H9 (cell line): Measurements from ENCODE around the gene HSDL2. TPM values are rescaled to one million over a fixed set of nuclear protein-coding genes. Genes with fewer than 3 reads are reported as not detected.

Experiments used
- DNase-seq: peaks from one replicate; pipeline ENCODE4 v3.0.0-alpha.2; 2017
- H2AFZ ChIP-seq: one replicate; pipeline ENCODE4 v1.6.1; 2013; ENCODE audit warnings: mild to moderate bottlenecking, low read length, control low read depth, moderate library complexity
- H2AK5ac ChIP-seq: 2 replicates; pipeline ENCODE4 v1.6.1; 2013; ENCODE audit warnings: low read length, control low read depth, mixed read lengths; ENCODE audit not compliant: insufficient read length
- H2BK120ac ChIP-seq: one replicate; pipeline ENCODE4 v1.6.1; 2013; ENCODE audit warnings: low read depth, mild to moderate bottlenecking, low read length, control low read depth, inconsistent platforms; ENCODE audit not compliant: poor library complexity, severe bottlenecking
- H2BK12ac ChIP-seq: 2 replicates; pipeline ENCODE4 v1.6.1; 2013; ENCODE audit warnings: low read length, control low read depth, mixed read lengths, low read depth; ENCODE audit not compliant: insufficient read length
- H2BK15ac ChIP-seq: 2 replicates; pipeline ENCODE4 v1.6.1; 2013; ENCODE audit warnings: low read depth, low read length, control low read depth
- H2BK20ac ChIP-seq: one replicate; pipeline ENCODE4 v1.6.1; 2013; ENCODE audit warnings: low read depth, mild to moderate bottlenecking, low read length, control low read depth, inconsistent platforms; ENCODE audit not compliant: poor library complexity, severe bottlenecking
- H2BK5ac ChIP-seq: 2 replicates; pipeline ENCODE4 v1.6.1; 2013; ENCODE audit warnings: low read length, control low read depth, mixed read lengths; ENCODE audit not compliant: insufficient read length
- H3K14ac ChIP-seq: 2 replicates; pipeline ENCODE4 v1.6.1; 2013; ENCODE audit warnings: low read length, control low read depth; ENCODE audit not compliant: insufficient read depth
- H3K18ac ChIP-seq: 2 replicates; pipeline ENCODE4 v1.6.1; 2013; ENCODE audit warnings: low read depth, mild to moderate bottlenecking, mixed read lengths, low read length, control low read depth; ENCODE audit not compliant: insufficient read length
- H3K23ac ChIP-seq: 2 replicates; pipeline ENCODE4 v1.6.1; 2013; ENCODE audit warnings: low read length, control low read depth, mixed read lengths, low read depth; ENCODE audit not compliant: insufficient read length
- H3K23me2 ChIP-seq: 2 replicates; pipeline ENCODE4 v1.6.1; 2013; ENCODE audit warnings: low read depth, mild to moderate bottlenecking, mixed read lengths, low read length, control low read depth; ENCODE audit not compliant: insufficient read length, poor library complexity, severe bottlenecking
- H3K27ac ChIP-seq: 2 replicates; pipeline ENCODE4 v1.5.1; 2013; ENCODE audit warnings: low read length, control low read depth, mixed read lengths, low read depth; ENCODE audit not compliant: insufficient read length
- H3K27me3 ChIP-seq: 2 replicates; pipeline ENCODE4 v1.6.1; 2013; ENCODE audit warnings: low read length, control low read depth, inconsistent platforms; ENCODE audit not compliant: insufficient read depth
- H3K4ac ChIP-seq: 2 replicates; pipeline ENCODE4 v1.6.1; 2013; ENCODE audit warnings: low read depth, mild to moderate bottlenecking, control low read depth, inconsistent platforms, low read length, moderate library complexity
- H3K4me1 ChIP-seq: 2 replicates; pipeline ENCODE4 v1.6.1; 2013; ENCODE audit warnings: low read length, control low read depth, inconsistent platforms; ENCODE audit not compliant: insufficient read depth
- H3K4me2 ChIP-seq: 2 replicates; pipeline ENCODE4 v1.6.1; 2013; ENCODE audit warnings: low read length, control low read depth, mixed read lengths; ENCODE audit not compliant: insufficient read length, insufficient read depth
- H3K56ac ChIP-seq: 2 replicates; pipeline ENCODE4 v1.6.1; 2013; ENCODE audit warnings: low read depth, mild to moderate bottlenecking, mixed read lengths, low read length, control low read depth; ENCODE audit not compliant: insufficient read length
- H3K79me1 ChIP-seq: 2 replicates; pipeline ENCODE4 v1.6.1; 2013; ENCODE audit warnings: low read depth, mild to moderate bottlenecking, moderate library complexity, low read length, control low read depth, inconsistent platforms; ENCODE audit not compliant: insufficient read depth, poor library complexity, severe bottlenecking
- H3K79me2 ChIP-seq: 2 replicates; pipeline ENCODE4 v1.6.1; 2013; ENCODE audit warnings: low read length, control low read depth, inconsistent platforms; ENCODE audit not compliant: insufficient read depth
- H3K9ac ChIP-seq: 2 replicates; pipeline ENCODE4 v1.6.1; 2013; ENCODE audit warnings: low read length, control low read depth, mixed read lengths; ENCODE audit not compliant: insufficient read length; ENCODE audit errors: extremely low read depth
- H3K9me3 ChIP-seq: one replicate; pipeline ENCODE4 v1.6.1; 2013; ENCODE audit warnings: low read depth, low read length, inconsistent platforms; ENCODE audit not compliant: control insufficient read depth
- H3T11ph ChIP-seq: one replicate; pipeline ENCODE4 v1.6.1; 2013; ENCODE audit warnings: mild to moderate bottlenecking, low read length, control low read depth, inconsistent platforms
- H4K20me1 ChIP-seq: one replicate; pipeline ENCODE4 v1.6.1; 2013; ENCODE audit not compliant: control insufficient read depth, insufficient read length, insufficient read depth
- H4K5ac ChIP-seq: 2 replicates; pipeline ENCODE4 v1.6.1; 2013; ENCODE audit warnings: low read depth, mild to moderate bottlenecking, mixed read lengths, low read length, control low read depth; ENCODE audit not compliant: insufficient read length
- H4K8ac ChIP-seq: replicated peaks from 2 replicates; pipeline ENCODE4 v1.6.1; 2013; ENCODE audit warnings: low read length, control low read depth, mixed read lengths, low read depth; ENCODE audit not compliant: insufficient read length
- H4K91ac ChIP-seq: 2 replicates; pipeline ENCODE4 v1.6.1; 2013; ENCODE audit warnings: low read depth, mild to moderate bottlenecking, moderate library complexity, mixed read lengths, low read length, control low read depth; ENCODE audit not compliant: insufficient read length
- H3K27ac Mint-ChIP-seq, 3 experiments: 2 replicates in 2 of 3; 3 replicates in 1 of 3; pipeline ENCODE4 v1.8.0; 2020 to 2021; ENCODE audit warnings: mixed read lengths in 3 of 3, mild to moderate bottlenecking in 1 of 3, moderate library complexity in 1 of 3
- H3K27me3 Mint-ChIP-seq: 2 replicates; pipeline ENCODE4 v1.8.0; 2021; ENCODE audit warnings: low read depth, mild to moderate bottlenecking, moderate library complexity, mixed read lengths
- H3K36me3 Mint-ChIP-seq, 3 experiments: 2 replicates in 2 of 3; 3 replicates in 1 of 3; pipeline ENCODE4 v1.8.0; 2020 to 2021; ENCODE audit warnings: low read depth in 3 of 3, mixed read lengths in 3 of 3; ENCODE audit not compliant: insufficient read depth in 1 of 3
- H3K4me1 Mint-ChIP-seq, 2 experiments: 2 replicates each; pipeline ENCODE4 v1.8.0; 2020; ENCODE audit warnings: mixed read lengths in 2 of 2
- H3K4me3 Mint-ChIP-seq, 2 experiments: 2 replicates in 1 of 2; 3 replicates in 1 of 2; pipeline ENCODE4 v1.8.0; 2020 to 2021; ENCODE audit warnings: mild to moderate bottlenecking in 2 of 2, mixed read lengths in 2 of 2, moderate library complexity in 1 of 2
- H3K9me3 Mint-ChIP-seq, 2 experiments: 2 replicates in 1 of 2; 3 replicates in 1 of 2; pipeline ENCODE4 v1.8.0; 2020; ENCODE audit warnings: mild to moderate bottlenecking in 2 of 2, mixed read lengths in 2 of 2, moderate library complexity in 1 of 2
- WGBS: extraction: QIAGEN DNeasy Blood & Tissue Kit; methylation state at CpG from one replicate; pipeline ENCODE4 v1.1.7; 2013; ENCODE audit warnings: missing lambda C conversion rate, low lambda C conversion rate, mixed read lengths; ENCODE audit not compliant: insufficient read length; ENCODE audit errors: extremely low coverage; 5-methylcytosine and 5-hydroxymethylcytosine counted together
- total RNA-seq: library from RNA; stranded (reverse); gene quantifications from 2 replicates; pipeline ENCODE4 v1.2.1, GENCODE V29; 2021
- TF ChIP-seq, protein P1 (sequence below): fragments of 200-600 bp; sonication (generic); conservative IDR thresholded peaks from 3 replicates; pipeline ENCODE4 v1.8.0; 2021; ENCODE audit warnings: antibody characterized with exemption, mild to moderate bottlenecking

Gene HSDL2
- total RNA-seq, 1 experiment from 2014 or later, result 16.6 TPM

DNA sequence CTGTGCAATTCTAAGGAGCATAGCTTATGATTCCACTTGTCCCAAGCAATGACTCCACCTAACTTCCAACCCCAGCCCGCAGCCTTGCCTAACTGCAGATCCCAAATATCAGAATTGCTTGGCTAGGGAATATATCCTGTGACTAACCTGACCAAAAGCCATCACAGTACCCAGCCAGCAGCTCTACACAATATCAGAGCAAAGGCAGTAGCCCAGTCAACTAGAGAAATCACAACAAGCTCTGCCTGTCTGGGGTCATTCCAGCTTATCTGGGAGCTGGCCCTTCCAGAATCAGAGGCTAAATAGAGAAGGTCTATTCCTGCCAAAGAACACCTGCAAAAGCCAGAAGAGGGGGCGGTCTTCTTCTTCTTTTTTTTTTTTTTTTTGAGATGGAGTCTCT is 97.4 kb downstream of the HSDL2 start:
- peaks cover 13 to 15% of the 10 kb centered on the region in 2 experiments; a peak in 4 of 5 replicates for H3K9me3 Mint-ChIP-seq
- H3K27ac ChIP-seq, result no peak overlapping the region
- H3K27me3 Mint-ChIP-seq, result no peaks in the 10 kb centered on the region

More for the DNA sequence above, 97.4 kb downstream of the HSDL2 start:
- H2AFZ ChIP-seq, result no peak overlapping the region
- H3K14ac ChIP-seq, result no peak overlapping the region
- no peak overlapping the region for H2BK120ac ChIP-seq
- H3K27me3 ChIP-seq, result no peaks in the 10 kb centered on the region
- H3K18ac ChIP-seq, result no peak overlapping the region
- no peak overlapping the region for H3K56ac ChIP-seq
- Mint-ChIP-seq H3K36me3 (peaks cover 27 to 35% (median 33%) of the 10 kb centered on the region in 3 experiments), H3K4me3 (no peak overlapping the region), H3K27ac (no peak overlapping the region; a peak in 1 of 7 replicates), H3K4me1 (peaks cover 9 to 11% of the 10 kb centered on the region in 2 experiments)
- H3K23me2 ChIP-seq, result no peaks in the 10 kb centered on the region
- no peak overlapping the region for H3T11ph ChIP-seq
- no peak overlapping the region for H3K9ac ChIP-seq
- no peaks in the 10 kb centered on the region for H4K20me1 ChIP-seq
- H2BK20ac ChIP-seq, result no peak overlapping the region
- H3K79me1 ChIP-seq, result no peaks in the 10 kb centered on the region
- H3K23ac ChIP-seq, result no peak overlapping the region
- TF ChIP-seq, protein P1, sequence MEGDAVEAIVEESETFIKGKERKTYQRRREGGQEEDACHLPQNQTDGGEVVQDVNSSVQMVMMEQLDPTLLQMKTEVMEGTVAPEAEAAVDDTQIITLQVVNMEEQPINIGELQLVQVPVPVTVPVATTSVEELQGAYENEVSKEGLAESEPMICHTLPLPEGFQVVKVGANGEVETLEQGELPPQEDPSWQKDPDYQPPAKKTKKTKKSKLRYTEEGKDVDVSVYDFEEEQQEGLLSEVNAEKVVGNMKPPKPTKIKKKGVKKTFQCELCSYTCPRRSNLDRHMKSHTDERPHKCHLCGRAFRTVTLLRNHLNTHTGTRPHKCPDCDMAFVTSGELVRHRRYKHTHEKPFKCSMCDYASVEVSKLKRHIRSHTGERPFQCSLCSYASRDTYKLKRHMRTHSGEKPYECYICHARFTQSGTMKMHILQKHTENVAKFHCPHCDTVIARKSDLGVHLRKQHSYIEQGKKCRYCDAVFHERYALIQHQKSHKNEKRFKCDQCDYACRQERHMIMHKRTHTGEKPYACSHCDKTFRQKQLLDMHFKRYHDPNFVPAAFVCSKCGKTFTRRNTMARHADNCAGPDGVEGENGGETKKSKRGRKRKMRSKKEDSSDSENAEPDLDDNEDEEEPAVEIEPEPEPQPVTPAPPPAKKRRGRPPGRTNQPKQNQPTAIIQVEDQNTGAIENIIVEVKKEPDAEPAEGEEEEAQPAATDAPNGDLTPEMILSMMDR, result no peak
- WGBS, result no CpG with 5 or more reads among the region's 2 CpGs
- H3K9me3 ChIP-seq, result no peaks in the 10 kb centered on the region
- H4K8ac ChIP-seq, result no peak overlapping the region
- no peak overlapping the region for H4K91ac ChIP-seq
- H2AK5ac ChIP-seq, result no peak overlapping the region
- no peak for DNase-seq
- no peak overlapping the region for H4K5ac ChIP-seq
- no peaks in the 10 kb centered on the region for H3K79me2 ChIP-seq
- H3K4me1 ChIP-seq, result no peaks in the 10 kb centered on the region
- H3K4ac ChIP-seq, result no peak overlapping the region
- H2BK15ac ChIP-seq, result no peak overlapping the region
- H3K4me2 ChIP-seq, result no peak overlapping the region
- no peak overlapping the region for H2BK12ac ChIP-seq
- no peak overlapping the region for H2BK5ac ChIP-seq
